Endothelial cell of umbilical vein (primary cell): ENCODE measurements around the gene FIBCD1. TPM values are rescaled to one million over a fixed set of nuclear protein-coding genes. Genes with fewer than 3 reads are reported as not detected.

Experiments
- BruUV-seq: library from RNA; stranded (reverse); fragments of 400-500 nt; replicated peaks from 2 replicates; lab custom pipeline; 2021; lab: Mats Ljungman, UMichigan
- CTCF ChIA-PET: fragments of 300-600, 350-600 bp; sonication (Branson Sonifier 250); formaldehyde crosslinking; loops from one replicate; lab custom pipeline; 2021; ENCODE audit warnings: antibody characterized with exemption, inconsistent platforms; lab: Charles Lee
- POLR2A ChIA-PET: fragments of 300-600, 350-600 bp; sonication (Branson Sonifier 250); formaldehyde crosslinking; loops from one replicate; lab custom pipeline; 2021; ENCODE audit warnings: antibody characterized with exemption, inconsistent platforms; lab: Charles Lee
- DNase-seq: peaks from one replicate; pipeline ENCODE4 v3.0.0-alpha.2; 2011; ENCODE audit warnings: low read depth, low spot score
- FAIRE-seq: peaks from 2 replicates; lab custom pipeline; 2011; peaks lifted over from hg19 to GRCh38; lab: Jason Lieb, UNC
- H2AFZ ChIP-seq: 2 replicates; pipeline ENCODE4 v1.6.0; 2012; ENCODE audit warnings: low read depth, low read length, control low read depth, inconsistent platforms
- H3K27ac ChIP-seq: 2 replicates; pipeline ENCODE4 v1.5.1; 2011; ENCODE audit warnings: low read depth, mild to moderate bottlenecking, control low read depth, low read length, moderate library complexity; ENCODE audit not compliant: insufficient read depth
- H3K27me3 ChIP-seq, 2 experiments: 2 replicates each; pipeline versions ENCODE4 v1.6.0 to v1.6.1; 2011; ENCODE audit warnings: low read length in 2 of 2, mixed read lengths in 1 of 2; ENCODE audit not compliant: control insufficient read depth in 2 of 2, insufficient read depth in 2 of 2
- H3K36me3 ChIP-seq, 2 experiments: 2 replicates in 1 of 2; 3 replicates in 1 of 2; pipeline ENCODE4 v1.5.1; 2011; ENCODE audit warnings: low read length in 2 of 2, mild to moderate bottlenecking in 1 of 2, moderate library complexity in 1 of 2; ENCODE audit not compliant: control insufficient read depth in 2 of 2, insufficient read depth in 2 of 2; ENCODE audit errors: extremely low read depth in 1 of 2
- H3K4me1 ChIP-seq: 3 replicates; pipeline ENCODE4 v1.5.1; 2011; ENCODE audit warnings: mild to moderate bottlenecking, low read length; ENCODE audit not compliant: control insufficient read depth, insufficient read depth; ENCODE audit errors: extremely low read depth
- H3K4me2 ChIP-seq: 2 replicates; pipeline ENCODE4 v1.6.1; 2011; ENCODE audit warnings: low read length, control low read depth, mixed read lengths; ENCODE audit not compliant: insufficient read depth
- H3K4me3 ChIP-seq, 3 experiments: fragments of 200-600 bp in 1 of 3; sonication (generic), shearing (Covaris generic) in 1 of 3; replicated peaks in 1 of 3; 2 replicates each; pipeline ENCODE4 v1.5.1; 2011 to 2016; ENCODE audit warnings: control low read depth in 3 of 3, low read length in 3 of 3, mild to moderate bottlenecking in 2 of 3, inconsistent platforms in 1 of 3, low read depth in 1 of 3, moderate library complexity in 1 of 3; ENCODE audit not compliant: insufficient read depth in 1 of 3
- H3K79me2 ChIP-seq: 2 replicates; pipeline ENCODE4 v1.6.0; 2012; ENCODE audit warnings: low read length, inconsistent platforms; ENCODE audit not compliant: control insufficient read depth, insufficient read depth
- H3K9ac ChIP-seq: replicated peaks from 2 replicates; pipeline ENCODE3; 2011; ENCODE audit warnings: low read length, control low read depth; ENCODE audit not compliant: insufficient read depth; ENCODE audit errors: extremely low read depth
- H3K9me1 ChIP-seq: replicated peaks from 3 replicates; pipeline ENCODE4 v1.6.0; 2011; ENCODE audit warnings: mild to moderate bottlenecking, low read length; ENCODE audit not compliant: control insufficient read depth, insufficient read depth; ENCODE audit errors: extremely low read depth
- H3K9me3 ChIP-seq: replicated peaks from 2 replicates; pipeline ENCODE4 v1.5.1; 2012; ENCODE audit warnings: low read length, inconsistent platforms; ENCODE audit not compliant: control insufficient read depth, insufficient read depth
- H4K20me1 ChIP-seq: replicated peaks from 2 replicates; pipeline ENCODE3; 2011; ENCODE audit warnings: mild to moderate bottlenecking, low read length; ENCODE audit not compliant: control insufficient read depth, insufficient read depth; ENCODE audit errors: extremely low read depth
- CTCF ChIP-seq, 2 donors: IDR thresholded peaks; 1 replicate in 1 of 2; 2 replicates in 1 of 2; pipeline ENCODE4 v1.5.1; 2011; ENCODE audit warnings: low read length in 2 of 2, mild to moderate bottlenecking in 2 of 2, moderate library complexity in 2 of 2, control low read depth in 1 of 2, inconsistent platforms in 1 of 2, low read depth in 1 of 2; ENCODE audit not compliant: insufficient read depth in 1 of 2; ENCODE audit errors: extremely low read depth in 1 of 2
- EZH2 ChIP-seq: IDR thresholded peaks from 2 replicates; pipeline ENCODE4 v1.6.1; 2012; ENCODE audit warnings: borderline replicate concordance, low read depth, mild to moderate bottlenecking, moderate library complexity, low read length, inconsistent platforms; ENCODE audit not compliant: severe bottlenecking
- FOS ChIP-seq: IDR thresholded peaks from 2 replicates; pipeline ENCODE4 v1.6.1; 2011; ENCODE audit warnings: mild to moderate bottlenecking, low read length, moderate library complexity, borderline replicate concordance; ENCODE audit not compliant: insufficient read depth
- GATA2 ChIP-seq: IDR thresholded peaks from 2 replicates; pipeline ENCODE4 v1.7.0; 2011; ENCODE audit warnings: low read depth, mild to moderate bottlenecking, moderate library complexity, mixed read lengths, low read length; ENCODE audit not compliant: insufficient read length, insufficient read depth
- JUN ChIP-seq: IDR thresholded peaks from 2 replicates; pipeline ENCODE4 v1.6.1; 2011; ENCODE audit warnings: borderline replicate concordance, low read depth; ENCODE audit not compliant: insufficient read length, insufficient read depth
- MAX ChIP-seq: IDR thresholded peaks from 2 replicates; pipeline ENCODE4 v1.6.1; 2011; ENCODE audit not compliant: insufficient read depth, insufficient read length
- MYC ChIP-seq: IDR thresholded peaks from one replicate; pipeline ENCODE4 v1.6.1; 2011; ENCODE audit warnings: mild to moderate bottlenecking, low read depth, low read length
- POLR2A ChIP-seq: IDR thresholded peaks from 2 replicates; pipeline ENCODE4 v1.6.1; 2012; ENCODE audit warnings: low read depth, mild to moderate bottlenecking, control low read depth, low read length
- POLR2AphosphoS5 ChIP-seq: IDR thresholded peaks from 2 replicates; pipeline ENCODE4 v1.6.1; 2012; ENCODE audit warnings: low read depth, mild to moderate bottlenecking, control low read depth, low read length, moderate library complexity; ENCODE audit not compliant: insufficient read depth
- dilution Hi-C: fragments of 300-500 bp; cut with MboI; formaldehyde crosslinking; loops from one replicate; pipeline ENCODE4 v1.15.0; 2019; ENCODE audit warnings: low sequenced_read_pairs; ENCODE audit not compliant: extremely low pct_ligation_motif_present
- intact Hi-C: fragments of 100-400 bp; cut with micrococcal nuclease; formaldehyde crosslinking; loops from one replicate; pipeline ENCODE4 v1.10.0; 2022
- polyA plus RNA-seq, 4 experiments: library from polyadenylated mRNA; depleted of rRNA in 3 of 4; stranded (reverse) in 3 of 4; unstranded in 1 of 4; fragments of >200 nt; gene quantifications; 2 replicates each; pipeline versions ENCODE4 v1.2.1 to v1.2.3, GENCODE V29; 2011 to 2012; ENCODE audit warnings: missing spikeins in 1 of 4
- total RNA-seq: library from RNA; stranded (reverse); gene quantifications from 2 replicates; pipeline ENCODE4 v1.2.3, GENCODE V29; 2021

The FIBCD1 gene
- total and polyA plus RNA-seq, 2 donors (not counting 3 experiments of a cell fraction or from before 2014, with no cell fraction given): 0.14 TPM; not detected in 1

- Histone ChIP-seq H3K79me2 (no peaks in the 10 kb centered on the region), H3K27ac (no peak overlapping the region), H3K27me3 (peaks cover 4 to 12% of the 10 kb centered on the region in 2 experiments), H3K4me3 (no peak overlapping the region), H3K4me2 (no peak overlapping the region), H4K20me1 (no peaks in the 10 kb centered on the region), H3K4me1 (no peaks in the 10 kb centered on the region), H2AFZ (no peak overlapping the region), H3K9me3 (no peaks in the 10 kb centered on the region), H3K9ac (no peak overlapping the region), H3K36me3 (no peaks in the 10 kb centered on the region), H3K9me1 (no peaks in the 10 kb centered on the region)
- DNase-seq: no peak
- no peak for FAIRE-seq
- intact Hi-C loops (no loop called here), dilution Hi-C loops (no loop called here)
- ChIA-PET CTCF (no interaction called here), POLR2A (no interaction called here)
- BruUV-seq: no TSS peak
- TF ChIP-seq EZH2: no peak
- TF ChIP-seq GATA2: no peak
- TF ChIP-seq CTCF (IDR thresholded peaks at IDR 0.05; ENCODE audit: extremely low read depth in 1 of 2, insufficient read depth in 1 of 2, low read depth in 1 of 2, low read length in 2 of 2): no peak
- TF ChIP-seq MAX: no peak
- TF ChIP-seq MYC: no peak
- no peak for TF ChIP-seq POLR2AphosphoS5
- TF ChIP-seq FOS: no peak
- no peak for TF ChIP-seq JUN
- no peak for TF ChIP-seq POLR2A
Observed at GRCh38 chr9:130988400-130988747, 49.3 kb upstream of the FIBCD1 start.
